ENCODE measurements around the gene KCNF1. TPM values are rescaled to one million over a fixed set of nuclear protein-coding genes. Genes with fewer than 3 reads are reported as not detected.

The KCNF1 gene
- total RNA-seq, 2 experiments from 2014 or later: not detected

DNA sequence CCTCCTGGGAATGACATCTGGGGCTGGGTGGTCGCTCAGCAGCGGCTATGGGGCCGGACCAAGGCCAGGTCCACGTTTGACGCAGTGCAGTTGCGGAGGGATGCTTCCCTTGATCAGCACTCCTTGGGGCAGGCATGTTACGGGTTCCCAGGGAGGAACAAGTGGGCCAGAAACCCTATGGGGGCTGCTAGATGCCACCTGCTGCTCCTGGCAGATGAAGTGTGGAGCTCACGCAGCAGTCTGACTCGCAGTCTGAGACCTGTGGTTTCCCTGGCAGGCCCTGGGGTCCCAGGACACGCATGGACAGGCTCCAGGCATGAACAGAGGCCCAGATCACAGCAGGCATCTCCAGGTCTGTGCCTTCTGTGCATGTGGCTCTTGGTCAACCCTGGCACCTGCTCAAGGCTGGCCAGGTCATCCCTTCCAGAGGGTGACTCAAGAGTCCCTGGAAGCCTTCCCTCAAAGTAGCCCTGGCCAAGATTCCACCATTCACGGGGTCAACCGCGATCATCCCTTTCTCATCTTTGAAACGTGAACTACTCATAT, 20.0 kb downstream of the KCNF1 start:
- DNase-seq (no peak), ATAC-seq (no peak)
- POLR2A ChIA-PET: no interaction called here
- peaks cover 10% of the 10 kb centered on the region for H3K27me3 Mint-ChIP-seq
- no peak overlapping the region for H3K4me3 Mint-ChIP-seq
- H3K9me3 Mint-ChIP-seq: no peaks in the 10 kb centered on the region
- intact Hi-C loops (cut with micrococcal nuclease): no loop called here
- no peak overlapping the region for H3K27ac Mint-ChIP-seq
- CTCF ChIA-PET: interaction anchor here (1.2 kb wide), 1 partner anchor 20 kb away, joined by 3 read pairs; no protein-coding TSS in a partner anchor
- TF ChIP-seq, protein P1, sequence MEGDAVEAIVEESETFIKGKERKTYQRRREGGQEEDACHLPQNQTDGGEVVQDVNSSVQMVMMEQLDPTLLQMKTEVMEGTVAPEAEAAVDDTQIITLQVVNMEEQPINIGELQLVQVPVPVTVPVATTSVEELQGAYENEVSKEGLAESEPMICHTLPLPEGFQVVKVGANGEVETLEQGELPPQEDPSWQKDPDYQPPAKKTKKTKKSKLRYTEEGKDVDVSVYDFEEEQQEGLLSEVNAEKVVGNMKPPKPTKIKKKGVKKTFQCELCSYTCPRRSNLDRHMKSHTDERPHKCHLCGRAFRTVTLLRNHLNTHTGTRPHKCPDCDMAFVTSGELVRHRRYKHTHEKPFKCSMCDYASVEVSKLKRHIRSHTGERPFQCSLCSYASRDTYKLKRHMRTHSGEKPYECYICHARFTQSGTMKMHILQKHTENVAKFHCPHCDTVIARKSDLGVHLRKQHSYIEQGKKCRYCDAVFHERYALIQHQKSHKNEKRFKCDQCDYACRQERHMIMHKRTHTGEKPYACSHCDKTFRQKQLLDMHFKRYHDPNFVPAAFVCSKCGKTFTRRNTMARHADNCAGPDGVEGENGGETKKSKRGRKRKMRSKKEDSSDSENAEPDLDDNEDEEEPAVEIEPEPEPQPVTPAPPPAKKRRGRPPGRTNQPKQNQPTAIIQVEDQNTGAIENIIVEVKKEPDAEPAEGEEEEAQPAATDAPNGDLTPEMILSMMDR (IDR thresholded peaks at IDR 0.05): no peak
- no peaks in the 10 kb centered on the region for H3K4me1 Mint-ChIP-seq (ENCODE audit: low read depth)
- no peaks in the 10 kb centered on the region for H3K36me3 Mint-ChIP-seq (ENCODE audit: low read depth)

GRCh38 chr2:10932345-10933151, 20.8 kb downstream of the KCNF1 start:
- no peaks in the 10 kb centered on the region for H3K4me1 Mint-ChIP-seq (ENCODE audit: low read depth)
- H3K9me3 Mint-ChIP-seq: no peaks in the 10 kb centered on the region
- no peak overlapping the region for H3K4me3 Mint-ChIP-seq
- H3K27me3 Mint-ChIP-seq: peaks cover 10% of the 10 kb centered on the region
- POLR2A ChIA-PET: no interaction called here
- H3K36me3 Mint-ChIP-seq (ENCODE audit: low read depth): no peaks in the 10 kb centered on the region
- intact Hi-C loops (cut with micrococcal nuclease): no loop called here
- TF ChIP-seq, protein P1 (IDR thresholded peaks at IDR 0.05): no peak
- no peak overlapping the region for H3K27ac Mint-ChIP-seq
- ATAC-seq: no peak
- DNase-seq: no peak
- CTCF ChIA-PET: no interaction called here

DNA sequence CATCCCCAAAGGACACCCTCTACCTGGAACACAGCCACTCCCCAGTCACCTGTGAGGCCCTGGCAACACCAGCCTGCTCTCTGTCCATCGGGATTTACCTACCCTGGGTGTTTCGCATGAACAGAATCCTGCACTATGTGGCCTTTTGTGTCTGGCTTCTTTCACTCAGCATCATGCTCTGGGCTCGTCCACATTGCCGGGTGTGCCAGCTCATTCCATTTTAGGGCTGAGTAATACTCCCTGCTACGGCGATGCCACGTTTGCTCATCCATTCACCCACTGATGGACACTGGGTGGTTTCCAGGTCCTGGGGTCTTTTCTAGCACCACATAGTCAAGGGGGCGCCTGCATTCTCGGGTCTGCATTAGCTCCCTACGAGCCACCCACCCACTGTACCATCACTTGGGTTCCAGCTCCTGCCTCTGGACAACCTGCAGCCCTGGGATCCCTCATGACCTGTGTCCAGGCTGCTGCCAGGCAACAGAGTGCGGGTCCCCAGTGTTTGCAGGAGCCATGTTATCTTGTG, 22.0 kb downstream of the KCNF1 start:
- ChIA-PET CTCF (no interaction called here), POLR2A (no interaction called here)
- intact Hi-C loops (cut with micrococcal nuclease): no loop called here
- ATAC-seq (no peak), DNase-seq (no peak)
- Mint-ChIP-seq H3K27me3 (peaks cover 9% of the 10 kb centered on the region), H3K4me3 (no peak overlapping the region), H3K9me3 (no peaks in the 10 kb centered on the region), H3K36me3 (ENCODE audit: low read depth) (no peaks in the 10 kb centered on the region), H3K4me1 (ENCODE audit: low read depth) (no peaks in the 10 kb centered on the region), H3K27ac (no peak overlapping the region)
- TF ChIP-seq, protein P1 (IDR thresholded peaks at IDR 0.05): no peak

DNA sequence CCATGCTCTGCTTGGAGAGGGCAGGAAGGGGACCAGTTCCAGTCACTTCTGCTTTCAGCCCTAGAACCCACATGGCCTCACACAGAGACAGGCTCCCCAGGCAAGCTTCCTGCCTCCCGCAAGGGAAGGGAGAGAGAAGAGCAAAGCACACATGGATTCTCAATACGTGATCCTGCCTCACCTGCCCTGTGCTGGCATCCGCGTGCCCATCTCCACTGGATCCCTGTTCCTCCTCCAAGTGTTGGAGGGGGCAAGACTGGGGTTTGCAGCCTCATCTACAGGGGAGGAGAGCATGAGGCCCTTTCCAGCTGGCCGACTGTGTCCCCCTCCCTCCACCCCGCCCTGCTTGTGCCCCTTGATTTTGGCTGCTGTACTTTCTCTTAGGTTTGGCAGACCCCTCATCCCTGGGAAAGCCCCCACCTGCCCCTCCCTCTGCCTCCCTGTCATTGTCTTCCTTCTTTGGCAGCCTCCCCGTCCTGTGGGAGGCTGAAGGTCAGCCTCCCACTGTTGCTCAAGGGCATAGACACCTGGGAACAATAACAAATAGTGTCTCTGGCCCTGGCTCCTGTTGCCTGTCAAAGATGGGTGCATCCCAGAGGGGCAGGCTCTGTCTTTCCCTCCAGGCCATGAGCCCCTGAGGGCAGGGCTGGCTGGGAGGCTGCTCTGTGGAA, 22.7 kb downstream of the KCNF1 start:
- Mint-ChIP-seq H3K27me3 (peaks cover 9% of the 10 kb centered on the region), H3K9me3 (peaks cover 7% of the 10 kb centered on the region), H3K36me3 (ENCODE audit: low read depth) (no peaks in the 10 kb centered on the region), H3K4me3 (no peak overlapping the region), H3K27ac (no peak overlapping the region), H3K4me1 (ENCODE audit: low read depth) (no peaks in the 10 kb centered on the region)
- ChIA-PET POLR2A (no interaction called here), CTCF (no interaction called here)
- TF ChIP-seq, protein P1 (IDR thresholded peaks at IDR 0.05): no peak
- DNase-seq: no peak
- intact Hi-C loops (cut with micrococcal nuclease): no loop called here
- ATAC-seq: no peak

DNA sequence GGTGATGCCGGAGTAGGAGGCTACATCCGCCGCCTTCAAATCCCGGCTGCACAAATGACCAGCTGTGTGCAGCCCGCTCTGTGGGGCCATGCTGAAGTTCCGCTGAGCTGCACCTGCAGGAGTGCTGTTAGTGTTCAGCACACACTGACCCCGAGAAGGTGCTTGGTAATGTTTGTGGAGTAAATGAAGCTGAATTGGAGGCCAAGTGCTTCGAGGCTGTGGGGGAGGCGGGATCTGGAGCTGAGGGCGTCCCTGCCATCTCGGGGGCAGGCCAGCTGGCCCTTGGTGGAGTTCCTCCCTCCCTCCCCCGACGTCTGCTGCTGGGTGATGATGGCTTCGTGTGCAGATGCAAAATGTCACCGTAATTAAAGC, 23.2 kb downstream of the KCNF1 start:
- no peaks in the 10 kb centered on the region for H3K36me3 Mint-ChIP-seq (ENCODE audit: low read depth)
- DNase-seq (no peak), ATAC-seq (no peak)
- peaks cover 8% of the 10 kb centered on the region for H3K9me3 Mint-ChIP-seq
- CTCF ChIA-PET: no interaction called here
- POLR2A ChIA-PET: no interaction called here
- intact Hi-C loops (cut with micrococcal nuclease): no loop called here
- TF ChIP-seq, protein P1 (IDR thresholded peaks at IDR 0.05): no peak
- peaks cover 6% of the 10 kb centered on the region for H3K27me3 Mint-ChIP-seq
- no peak overlapping the region for H3K4me3 Mint-ChIP-seq
- H3K4me1 Mint-ChIP-seq (ENCODE audit: low read depth): no peaks in the 10 kb centered on the region
- H3K27ac Mint-ChIP-seq: no peak overlapping the region

All from activated CD8-positive, alpha-beta T cell treated with anti-CD3 and anti-CD28 coated beads for 36 hours (primary cell).